ENCODE measurements around the gene CYRIA.

- TF ChIP-seq CTCF (IDR thresholded peaks at IDR 0.05) (no peak), POLR2A (IDR thresholded peaks at IDR 0.05) (no peak)
Measured at GRCh38 chr2:16620590-16620989, 45.0 kb downstream of the CYRIA start.
